Measurements from ENCODE around the gene CCDC136.

CCDC136 gene

GRCh38 chr7:128846781-128847444 lies 55.1 kb downstream of the CCDC136 start:
- DNase-seq: no peak

DNA sequence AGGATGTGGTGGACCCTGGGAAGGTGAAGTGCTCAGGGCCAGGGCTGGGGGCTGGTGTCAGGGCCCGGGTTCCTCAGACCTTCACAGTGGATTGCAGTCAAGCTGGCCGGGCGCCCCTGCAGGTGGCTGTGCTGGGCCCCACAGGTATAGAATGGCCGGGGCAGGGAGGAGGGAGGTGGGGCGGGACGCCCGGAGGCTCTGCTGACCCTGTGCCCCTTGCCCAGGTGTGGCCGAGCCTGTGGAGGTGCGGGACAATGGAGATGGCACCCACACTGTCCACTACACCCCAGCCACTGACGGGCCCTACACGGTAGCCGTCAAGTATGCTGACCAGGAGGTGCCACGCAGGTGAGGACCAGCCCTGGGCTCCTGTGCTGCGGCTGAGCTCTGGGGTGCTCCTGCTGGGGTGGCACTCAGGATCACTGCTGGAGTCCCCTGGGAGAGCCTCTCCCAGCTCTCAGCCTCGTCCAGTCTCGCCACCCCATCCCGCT lies 56.0 kb downstream of the CCDC136 start:
- DNase-seq: no peak

- DNase-seq: no peak
Observed at GRCh38 chr7:128848289-128849155, 56.8 kb downstream of the CCDC136 start.

DNA sequence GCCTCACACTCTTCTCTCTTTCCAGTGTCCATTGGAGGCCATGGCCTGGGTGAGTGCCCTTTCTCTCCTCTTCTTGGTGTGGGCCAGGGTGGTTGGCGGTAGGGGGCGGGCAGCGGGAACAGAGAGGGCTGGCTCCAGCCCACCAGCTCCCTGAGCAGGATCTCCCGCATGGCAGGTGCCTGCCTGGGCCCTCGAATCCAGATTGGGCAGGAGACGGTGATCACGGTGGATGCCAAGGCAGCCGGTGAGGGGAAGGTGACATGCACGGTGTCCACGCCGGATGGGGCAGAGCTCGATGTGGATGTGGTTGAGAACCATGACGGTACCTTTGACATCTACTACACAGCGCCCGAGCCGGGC lies 57.4 kb downstream of the CCDC136 start:
- DNase-seq: no peak

DNA sequence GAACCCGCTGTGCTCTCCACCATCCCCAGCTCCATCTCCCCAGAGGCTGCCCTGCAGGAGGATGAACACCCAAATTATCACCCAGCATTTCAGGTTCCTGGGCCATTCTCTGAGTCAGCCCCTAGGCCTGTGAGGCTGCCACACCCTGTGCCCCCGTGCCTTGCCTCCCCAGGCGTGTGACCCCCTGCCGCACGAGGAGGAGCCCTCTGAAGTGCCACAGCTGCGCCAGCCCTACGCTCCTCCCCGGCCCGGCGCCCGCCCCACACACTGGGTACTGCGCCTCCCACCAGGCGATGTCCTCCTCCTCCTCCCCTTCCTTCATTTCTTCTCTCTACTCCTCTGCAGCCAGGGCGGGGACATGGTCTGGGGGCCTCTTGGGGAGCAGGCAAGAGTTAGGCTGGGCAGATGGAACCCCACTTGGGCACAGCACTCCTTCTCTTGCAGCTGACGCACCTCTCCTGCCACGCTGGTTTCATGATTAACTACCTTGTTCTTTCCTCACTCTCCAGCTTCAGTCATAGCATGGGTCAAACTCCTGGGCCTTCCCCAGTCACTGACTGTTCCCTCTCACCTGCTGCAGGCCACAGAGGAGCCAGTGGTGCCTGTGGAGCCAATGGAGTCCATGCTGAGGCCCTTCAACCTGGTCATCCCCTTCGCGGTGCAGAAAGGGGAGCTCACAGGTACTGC lies 58.2 kb downstream of the CCDC136 start:
- DNase-seq: no peak

DNA sequence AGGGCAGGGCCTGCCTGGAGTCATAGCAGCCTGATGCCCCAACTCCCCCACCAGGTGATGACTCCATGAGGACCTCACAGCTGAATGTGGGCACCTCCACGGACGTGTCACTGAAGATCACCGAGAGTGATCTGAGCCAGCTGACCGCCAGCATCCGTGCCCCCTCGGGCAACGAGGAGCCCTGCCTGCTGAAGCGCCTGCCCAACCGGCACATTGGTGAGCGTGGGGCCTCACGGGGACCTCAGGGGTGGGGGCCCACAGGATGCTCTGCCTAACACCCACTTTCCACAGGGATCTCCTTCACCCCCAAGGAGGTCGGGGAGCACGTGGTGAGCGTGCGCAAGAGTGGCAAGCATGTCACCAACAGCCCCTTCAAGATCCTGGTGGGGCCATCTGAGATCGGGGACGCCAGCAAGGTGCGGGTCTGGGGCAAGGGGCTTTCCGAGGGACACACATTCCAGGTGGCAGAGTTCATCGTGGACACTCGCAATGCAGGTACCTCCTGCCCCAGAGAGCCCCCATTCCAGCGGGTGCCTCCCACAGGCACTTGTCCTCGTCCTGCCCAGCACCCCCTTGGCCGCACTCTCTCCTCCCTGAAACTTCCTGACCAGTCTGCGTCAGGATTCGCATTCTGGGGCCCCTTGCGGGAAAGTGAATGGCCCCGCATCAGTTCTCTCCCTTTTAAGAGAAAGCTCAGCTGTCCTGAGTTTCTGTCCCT lies 60.9 kb downstream of the CCDC136 start:
- no peak for DNase-seq

GRCh38 chr7:128853799-128854198 lies 62.0 kb downstream of the CCDC136 start:
- no peak for DNase-seq

DNA sequence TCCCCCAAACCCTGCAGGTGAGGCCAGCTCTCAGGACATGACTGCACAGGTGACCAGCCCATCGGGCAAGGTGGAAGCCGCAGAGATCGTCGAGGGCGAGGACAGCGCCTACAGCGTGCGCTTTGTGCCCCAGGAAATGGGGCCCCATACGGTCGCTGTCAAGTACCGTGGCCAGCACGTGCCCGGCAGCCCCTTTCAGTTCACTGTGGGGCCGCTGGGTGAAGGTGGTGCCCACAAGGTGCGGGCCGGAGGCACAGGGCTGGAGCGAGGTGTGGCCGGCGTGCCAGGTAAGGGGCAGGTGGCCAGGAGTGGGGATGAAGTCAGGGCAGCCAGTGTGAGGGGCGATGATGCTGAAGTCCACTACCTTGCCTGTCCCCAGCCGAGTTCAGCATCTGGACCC lies 62.6 kb downstream of the CCDC136 start:
- no peak for DNase-seq

DNA sequence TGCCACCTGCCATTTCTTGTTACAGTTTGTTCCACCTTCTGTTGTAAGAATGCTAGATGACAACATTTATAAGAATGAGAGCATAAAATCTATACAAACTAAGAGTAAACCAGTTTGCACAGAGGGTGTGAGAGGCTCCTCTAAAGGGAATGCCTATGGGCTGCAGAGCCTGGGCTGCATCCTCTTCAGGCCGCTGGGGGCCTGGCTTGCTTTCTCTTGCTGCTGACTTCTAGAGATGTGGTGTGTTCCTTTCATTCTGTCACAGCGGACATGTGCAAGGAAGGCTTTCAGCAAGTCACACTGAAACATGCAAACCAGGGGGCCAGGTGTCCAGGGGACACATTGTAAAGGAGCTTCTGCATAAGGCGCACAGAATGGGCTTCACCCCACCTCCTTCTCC lies 63.8 kb downstream of the CCDC136 start:
- DNase-seq: no peak

GRCh38 chr7:128856001-128856718 lies 64.4 kb downstream of the CCDC136 start:
- no peak for DNase-seq

DNA sequence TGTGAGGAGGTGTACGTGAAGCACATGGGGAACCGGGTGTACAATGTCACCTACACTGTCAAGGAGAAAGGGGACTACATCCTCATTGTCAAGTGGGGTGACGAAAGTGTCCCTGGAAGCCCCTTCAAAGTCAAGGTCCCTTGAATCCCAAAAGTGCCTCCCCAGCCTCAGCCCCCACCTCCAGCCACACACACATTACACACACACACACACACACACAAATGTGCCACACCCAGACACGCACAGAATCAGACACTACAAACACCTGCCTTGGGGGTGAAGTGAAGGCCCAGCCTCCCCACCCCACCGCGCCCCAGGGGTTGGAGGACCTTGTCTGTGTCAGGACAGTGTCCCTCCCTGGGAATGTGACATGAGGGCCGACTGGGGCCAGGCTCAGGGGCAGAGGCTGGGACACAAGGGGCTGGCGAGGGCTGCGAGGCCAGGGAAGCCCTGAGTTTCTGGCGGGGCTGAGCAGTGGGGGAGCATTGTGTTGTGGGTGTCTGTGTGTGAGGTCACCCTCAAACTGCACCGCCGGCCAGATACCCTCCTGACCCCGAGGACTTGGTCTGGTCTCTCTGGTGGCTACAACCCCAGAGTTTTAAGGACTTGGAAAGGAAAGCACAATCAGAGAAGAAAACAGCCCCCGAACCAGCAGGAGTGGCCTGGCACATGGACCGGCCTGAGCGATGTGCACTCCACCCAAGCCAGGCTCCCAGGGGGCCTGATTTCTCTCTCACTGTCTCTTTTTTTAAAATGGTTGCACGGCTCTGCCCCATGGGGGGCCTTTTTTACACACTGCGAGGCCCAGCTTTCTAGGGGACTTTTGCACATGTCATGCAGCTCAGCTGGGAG lies 66.8 kb downstream of the CCDC136 start:
- no peak for DNase-seq

DNA sequence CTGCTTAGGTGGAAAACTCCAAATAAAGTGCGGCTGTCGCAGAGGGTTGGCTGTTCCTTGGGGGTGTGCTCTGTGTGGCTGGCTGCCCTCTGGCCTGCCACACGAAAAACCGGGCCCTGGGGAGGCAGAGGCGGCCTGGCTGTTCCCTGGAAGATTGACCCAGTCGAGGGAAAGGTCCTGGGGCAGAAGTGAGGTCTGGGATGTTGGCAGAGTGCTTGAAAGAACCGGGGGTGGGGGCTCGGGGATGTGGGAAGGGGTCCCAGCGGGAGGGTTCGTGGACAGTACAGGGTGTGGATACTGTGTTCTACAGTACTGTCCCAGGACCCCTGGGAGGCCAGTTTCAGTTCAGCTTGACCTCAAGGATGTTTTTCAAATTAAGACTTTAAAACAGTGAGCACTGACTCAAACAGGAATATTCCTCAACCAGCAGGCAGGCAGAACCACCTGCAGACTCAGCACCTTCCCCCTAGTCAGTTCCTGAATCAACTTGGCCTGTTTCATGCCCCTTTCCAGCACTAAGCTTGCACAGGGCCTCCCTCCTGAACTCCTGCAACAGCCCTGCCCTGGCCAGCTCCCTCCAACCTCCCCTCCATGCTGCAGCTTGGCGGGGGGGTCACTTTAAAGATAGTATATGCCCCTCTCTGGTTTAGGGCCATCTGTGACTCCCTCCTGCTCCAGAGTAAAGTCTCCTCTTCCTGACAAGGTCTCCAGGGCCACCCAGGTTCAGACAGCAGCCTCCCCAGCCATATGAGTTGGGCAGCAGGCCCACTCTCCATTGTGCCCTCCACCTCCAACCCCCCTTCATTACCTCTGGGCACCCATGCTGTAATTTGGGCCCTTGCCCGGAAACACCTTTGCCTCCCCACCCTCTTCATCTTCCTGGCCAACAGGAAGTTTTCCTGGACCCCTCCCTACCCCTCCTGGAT lies 67.7 kb downstream of the CCDC136 start:
- no peak for DNase-seq

- no peak for DNase-seq
Observed at GRCh38 chr7:128860158-128861073, 68.6 kb downstream of the CCDC136 start.

DNA sequence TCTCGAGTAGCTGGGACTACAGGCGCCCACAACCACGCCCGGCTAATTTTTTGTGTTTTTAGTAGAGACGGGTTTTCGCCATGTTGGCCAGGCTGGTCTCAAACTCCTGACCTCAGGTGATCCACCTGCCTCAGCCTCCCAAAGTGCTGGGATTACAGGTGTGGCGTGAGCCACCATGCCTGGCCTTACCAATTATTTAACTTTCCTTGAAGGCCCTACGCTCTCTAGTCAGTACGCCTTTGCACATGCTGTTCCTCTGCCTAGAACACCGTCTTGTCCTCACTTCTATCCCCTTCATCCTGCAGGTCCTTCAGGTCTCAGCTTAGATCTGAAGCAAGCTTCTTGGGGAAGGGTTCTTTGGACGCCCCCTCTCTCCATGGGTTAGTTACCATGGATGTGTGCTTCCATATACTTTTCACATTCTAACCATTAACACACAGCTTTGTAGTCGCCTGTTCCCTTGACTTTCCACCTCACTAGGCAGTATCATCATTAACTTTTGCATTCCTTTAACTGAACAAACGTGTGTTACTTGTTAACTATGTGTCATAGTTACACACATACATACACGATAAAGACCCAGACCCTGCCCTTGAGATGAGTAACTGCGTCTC lies 70.3 kb downstream of the CCDC136 start:
- DNase-seq: no peak

DNA sequence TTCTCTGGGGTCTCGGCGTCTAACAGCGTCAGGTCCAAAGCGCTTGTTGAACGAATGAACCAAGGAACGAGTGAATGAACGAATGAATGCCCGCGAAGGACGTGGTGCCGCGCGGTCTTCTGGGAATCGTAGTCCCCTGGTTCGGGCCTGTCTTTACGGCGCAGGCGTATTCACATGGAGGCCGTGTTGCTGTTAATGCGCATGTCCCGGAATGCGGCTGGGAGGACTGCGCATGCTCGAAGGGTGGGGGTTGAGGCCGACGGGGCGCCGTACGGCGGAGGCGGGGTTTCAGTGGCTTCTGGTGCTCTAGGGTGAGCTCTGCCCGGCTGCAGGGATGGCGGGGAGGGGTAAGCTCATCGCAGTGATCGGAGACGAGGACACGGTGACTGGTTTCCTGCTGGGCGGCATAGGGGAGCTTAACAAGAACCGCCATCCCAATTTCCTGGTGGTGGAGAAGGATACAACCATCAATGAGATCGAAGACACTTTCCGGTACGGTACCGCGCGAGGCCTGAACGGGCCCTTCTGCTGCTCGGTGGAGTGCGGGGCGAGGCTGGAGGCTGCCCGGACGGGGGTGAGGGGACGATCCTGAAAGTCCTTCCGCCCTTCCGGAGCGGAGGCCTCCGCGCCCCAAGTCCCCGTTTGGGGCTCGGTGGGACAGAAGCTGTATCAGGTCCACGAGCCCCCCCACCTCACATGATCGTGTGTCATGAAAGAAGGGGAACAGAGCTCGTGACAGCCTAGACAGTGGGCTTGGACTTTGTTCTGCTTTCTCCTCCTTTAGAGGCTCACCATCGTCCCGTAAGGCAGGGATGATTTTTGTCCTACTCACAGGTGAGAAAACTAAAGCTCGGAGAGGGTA lies 71.0 kb downstream of the CCDC136 start, which contains the start of gene ATP6V1F:
TSS of gene ATP6V1F (plus strand) at position 286 of the 862 bp plus-strand sequence. CDS start at position 335, 49 bp downstream.
- peak; percentile 100 for DNase-seq

DNA sequence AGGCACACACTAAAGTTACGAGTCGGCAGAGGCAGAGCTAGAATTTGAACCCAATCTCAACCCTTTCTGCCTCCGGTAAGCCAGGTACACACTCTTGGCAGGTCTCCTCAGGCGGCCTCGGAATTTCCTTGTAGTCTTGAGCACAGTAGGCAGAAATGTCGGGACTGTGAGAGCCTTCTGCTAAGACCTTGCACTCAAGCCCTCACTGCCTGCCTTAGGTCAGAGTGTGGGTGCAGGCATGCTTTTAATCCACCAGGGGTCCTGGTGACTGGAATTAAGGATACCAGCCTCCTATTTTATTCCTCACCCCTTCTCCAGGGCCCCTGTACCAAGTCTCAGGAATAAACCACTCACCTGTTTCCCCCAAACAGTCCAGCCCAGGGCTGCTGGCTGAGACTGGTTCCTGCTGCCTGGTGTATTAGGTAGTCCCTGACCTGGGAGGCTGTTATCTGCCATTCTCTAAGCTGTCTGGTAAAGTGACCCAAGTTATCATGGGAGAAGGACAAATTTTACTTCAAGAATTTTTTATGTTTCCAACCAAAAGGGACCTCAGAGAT lies 71.7 kb downstream of the CCDC136 start:
- peak; percentile 67 for DNase-seq

GRCh38 chr7:128865303-128865702 lies 73.5 kb downstream of the CCDC136 start:
- no peak for DNase-seq
